IMR-90 (cell line): ENCODE results near the gene TSGA10IP. TPM values are rescaled to one million over a fixed set of nuclear protein-coding genes. Genes with fewer than 3 reads are reported as not detected.

Experiments
- ATAC-seq: fragments of 200-7000 bp; cut with Tn5 transposase; 2 replicates; pipeline ENCODE4 v1.9.1; 2020; ENCODE audit warnings: low read depth, mild to moderate bottlenecking, moderate library complexity
- BruUV-seq: library from RNA; stranded (reverse); fragments of 400-500 nt; replicated peaks from 2 replicates; lab custom pipeline; 2021; lab: Mats Ljungman, UMichigan
- CTCF ChIA-PET: fragments of 300-600 bp; formaldehyde crosslinking; extraction: SDS; loops from one replicate; lab custom pipeline; 2021; ENCODE audit warnings: antibody characterized with exemption; lab: Yijun Ruan, JAX
- POLR2A ChIA-PET: fragments of 300-600 bp; sonication (Branson Sonifier 250); formaldehyde crosslinking; loops from one replicate; lab custom pipeline; 2022; ENCODE audit warnings: antibody characterized with exemption; ENCODE audit not compliant: unreplicated experiment; lab: Charles Lee
- DNase-seq: peaks from one replicate; pipeline ENCODE4 v3.0.0; 2013
- H2AFZ ChIP-seq: replicated peaks from 2 replicates; pipeline ENCODE3; 2013; ENCODE audit warnings: low read length, mild to moderate bottlenecking; ENCODE audit not compliant: poor library complexity
- H2AK5ac ChIP-seq: 2 replicates; pipeline ENCODE4 v1.6.1; 2013; ENCODE audit warnings: low read depth, low read length, inconsistent platforms
- H2AK9ac ChIP-seq: replicated peaks from 2 replicates; pipeline ENCODE3; 2013; ENCODE audit warnings: mild to moderate bottlenecking, low read depth, low read length, moderate library complexity; ENCODE audit not compliant: poor library complexity
- H2BK120ac ChIP-seq: 2 replicates; pipeline ENCODE4 v1.6.1; 2013; ENCODE audit warnings: low read depth, low read length, inconsistent platforms
- H2BK15ac ChIP-seq: 3 replicates; pipeline ENCODE4 v1.6.1; 2013; ENCODE audit warnings: low read depth, low read length, inconsistent platforms
- H2BK20ac ChIP-seq: 2 replicates; pipeline ENCODE4 v1.6.1; 2013; ENCODE audit warnings: low read depth, mild to moderate bottlenecking, inconsistent platforms, low read length, moderate library complexity
- H2BK5ac ChIP-seq: 2 replicates; pipeline ENCODE4 v1.6.1; 2013; ENCODE audit warnings: mild to moderate bottlenecking, low read depth, low read length, inconsistent platforms; ENCODE audit not compliant: poor library complexity, severe bottlenecking
- H3K14ac ChIP-seq: replicated peaks from 2 replicates; pipeline ENCODE4 v1.6.1; 2013; ENCODE audit warnings: low read depth, low read length, inconsistent platforms
- H3K18ac ChIP-seq: 2 replicates; pipeline ENCODE4 v1.6.1; 2013; ENCODE audit warnings: low read depth, low read length, control low read depth
- H3K23ac ChIP-seq: 2 replicates; pipeline ENCODE4 v1.6.1; 2013; ENCODE audit warnings: low read depth, low read length, inconsistent platforms
- H3K27ac ChIP-seq: 2 replicates; pipeline ENCODE4 v1.5.1; 2013; ENCODE audit warnings: mild to moderate bottlenecking, control low read depth, low read length; ENCODE audit not compliant: insufficient read depth
- H3K27me3 ChIP-seq: 2 replicates; pipeline ENCODE4 v1.6.1; 2013; ENCODE audit warnings: low read length; ENCODE audit not compliant: control insufficient read depth, insufficient read depth
- H3K36me3 ChIP-seq: 2 replicates; pipeline ENCODE4 v1.6.1; 2013; ENCODE audit warnings: low read length, mixed read lengths; ENCODE audit not compliant: control insufficient read depth, insufficient read depth
- H3K4ac ChIP-seq: 2 replicates; pipeline ENCODE4 v1.6.1; 2013; ENCODE audit warnings: low read depth, low read length, inconsistent platforms
- H3K4me1 ChIP-seq: 2 replicates; pipeline ENCODE4 v1.6.1; 2013; ENCODE audit warnings: low read length, mixed read lengths; ENCODE audit not compliant: control insufficient read depth, insufficient read depth
- H3K4me2 ChIP-seq: 2 replicates; pipeline ENCODE4 v1.6.1; 2013; ENCODE audit warnings: low read depth, mild to moderate bottlenecking, control low read depth, low read length, moderate library complexity
- H3K4me3 ChIP-seq: 2 replicates; pipeline ENCODE4 v1.5.1; 2013; ENCODE audit warnings: low read depth, mild to moderate bottlenecking, control low read depth, low read length, moderate library complexity; ENCODE audit not compliant: insufficient read depth
- H3K56ac ChIP-seq: 2 replicates; pipeline ENCODE4 v1.6.1; 2013; ENCODE audit warnings: low read length, inconsistent platforms; ENCODE audit not compliant: insufficient read depth; ENCODE audit errors: extremely low read depth
- H3K79me1 ChIP-seq, 2 experiments: 2 replicates each; pipeline ENCODE4 v1.6.1; 2013; ENCODE audit warnings: low read length in 2 of 2, inconsistent platforms in 1 of 2, low read depth in 1 of 2
- H3K9ac ChIP-seq: 2 replicates; pipeline ENCODE4 v1.6.1; 2013; ENCODE audit warnings: low read depth, low read length, control low read depth
- H3K9me1 ChIP-seq: 2 replicates; pipeline ENCODE4 v1.6.1; 2013; ENCODE audit warnings: low read length, inconsistent platforms; ENCODE audit not compliant: insufficient read depth
- H3K9me3 ChIP-seq: 2 replicates; pipeline ENCODE4 v1.6.1; 2013; ENCODE audit warnings: low read length; ENCODE audit not compliant: control insufficient read depth, insufficient read depth
- H4K20me1 ChIP-seq: 2 replicates; pipeline ENCODE4 v1.6.1; 2013; ENCODE audit warnings: low read length, inconsistent platforms; ENCODE audit not compliant: insufficient read depth
- H4K5ac ChIP-seq: 2 replicates; pipeline ENCODE4 v1.6.1; 2013; ENCODE audit warnings: mild to moderate bottlenecking, low read depth, low read length, control low read depth
- H4K8ac ChIP-seq, 2 experiments: 2 replicates each; pipeline ENCODE4 v1.6.1; 2013; ENCODE audit warnings: low read depth in 2 of 2, low read length in 2 of 2, control low read depth in 1 of 2, inconsistent platforms in 1 of 2
- H4K91ac ChIP-seq: 2 replicates; pipeline ENCODE4 v1.6.1; 2013; ENCODE audit warnings: low read depth, low read length, inconsistent platforms; ENCODE audit not compliant: insufficient read depth
- BHLHE40 ChIP-seq: fragments of 150-350 bp; IDR thresholded peaks from 2 replicates; pipeline ENCODE4 v1.6.1; 2016; ENCODE audit warnings: mild to moderate bottlenecking, low read depth, low read length
- CEBPB ChIP-seq: IDR thresholded peaks from 2 replicates; pipeline ENCODE4 v1.6.1; 2012; ENCODE audit warnings: low read depth, low read length, improper control_type of control experiment
- CHD1 ChIP-seq: IDR thresholded peaks from 2 replicates; pipeline ENCODE4 v1.6.1; 2012; ENCODE audit warnings: low read depth, low read length, improper control_type of control experiment
- CTCF ChIP-seq: conservative IDR thresholded peaks from 2 replicates; pipeline ENCODE4 v1.5.1; 2012; ENCODE audit warnings: mild to moderate bottlenecking, low read depth, low read length, improper control_type of control experiment
- ELK1 ChIP-seq: fragments of 150-350 bp; IDR thresholded peaks from 2 replicates; pipeline ENCODE4 v1.6.1; 2016; ENCODE audit warnings: low read depth, mild to moderate bottlenecking, low read length, moderate library complexity, borderline replicate concordance
- FOS ChIP-seq: fragments of 150-350 bp; IDR thresholded peaks from 2 replicates; pipeline ENCODE4 v1.6.1; 2016; ENCODE audit warnings: low read depth, low read length
- MAFK ChIP-seq: IDR thresholded peaks from 2 replicates; pipeline ENCODE4 v1.6.1; 2012; ENCODE audit warnings: low read depth, low read length, improper control_type of control experiment
- MAZ ChIP-seq: IDR thresholded peaks from 2 replicates; pipeline ENCODE4 v1.6.1; 2012; ENCODE audit warnings: low read depth, mild to moderate bottlenecking, low read length, improper control_type of control experiment, moderate library complexity, borderline replicate concordance
- MXI1 ChIP-seq: IDR thresholded peaks from 2 replicates; pipeline ENCODE4 v1.6.1; 2012; ENCODE audit warnings: low read depth, mild to moderate bottlenecking, low read length, moderate library complexity, borderline replicate concordance
- NFE2L2 ChIP-seq: fragments of 150-350 bp; IDR thresholded peaks from 2 replicates; pipeline ENCODE4 v1.6.1; 2016; ENCODE audit warnings: low read depth, mild to moderate bottlenecking, low read length
- POLR2A ChIP-seq: IDR thresholded peaks from 2 replicates; pipeline ENCODE4 v1.6.1; 2012; ENCODE audit warnings: mild to moderate bottlenecking, low read depth, low read length
- RAD21 ChIP-seq: IDR thresholded peaks from 2 replicates; pipeline ENCODE4 v1.6.1; 2012; ENCODE audit warnings: low read length, improper control_type of control experiment
- RCOR1 ChIP-seq: IDR thresholded peaks from 2 replicates; pipeline ENCODE4 v1.6.1; 2012; ENCODE audit warnings: mild to moderate bottlenecking, low read length, improper control_type of control experiment; ENCODE audit not compliant: insufficient replicate concordance
- RFX5 ChIP-seq: IDR thresholded peaks from 2 replicates; pipeline ENCODE4 v1.8.0; 2012; ENCODE audit warnings: low read depth, mild to moderate bottlenecking, low read length, moderate library complexity
- SMC3 ChIP-seq: fragments of 150-350 bp; IDR thresholded peaks from 2 replicates; pipeline ENCODE4 v1.6.1; 2016; ENCODE audit warnings: low read depth, mild to moderate bottlenecking, antibody characterized with exemption, low read length, moderate library complexity
- USF2 ChIP-seq: fragments of 150-350 bp; IDR thresholded peaks from 2 replicates; pipeline ENCODE4 v1.6.1; 2017; ENCODE audit warnings: mild to moderate bottlenecking, antibody characterized with exemption, low read length, low read depth
- WGBS, 2 experiments: methylation state at CpG; one replicate each; pipeline versions ENCODE4 v1.1.5 to v1.1.7; 2013; ENCODE audit warnings: missing lambda C conversion rate in 2 of 2; ENCODE audit not compliant: insufficient read length in 1 of 2; ENCODE audit errors: extremely low coverage in 2 of 2; 5-methylcytosine and 5-hydroxymethylcytosine counted together
- dilution Hi-C: fragments of 300-500 bp; cut with HindIII; formaldehyde crosslinking; loops from one replicate; pipeline ENCODE4 v1.14.3; 2018; ENCODE audit warnings: low sequenced_read_pairs; ENCODE audit not compliant: unreplicated experiment
- in situ Hi-C: fragments of 300-500 bp; cut with MboI; formaldehyde crosslinking; loops from 3 replicates; pipeline ENCODE4 v1.14.3; 2019; ENCODE audit warnings: low sequenced_read_pairs, inconsistent platforms, mixed read lengths
- intact Hi-C: fragments of 100-400 bp; cut with micrococcal nuclease; formaldehyde crosslinking; loops from 2 replicates; pipeline ENCODE4 v1.10.0; 2022
- polyA plus RNA-seq, 3 experiments: library from polyadenylated mRNA; depleted of rRNA; stranded (reverse); fragments of >200 nt; gene quantifications; 2 replicates each; pipeline ENCODE4 v1.2.3, GENCODE V29; 2012; ENCODE audit warnings: low replicate concordance in 1 of 3
- total RNA-seq: library from RNA; depleted of rRNA; stranded (reverse); fragments of >200 nt; gene quantifications from 2 replicates; pipeline ENCODE4 v1.2.3, GENCODE V29; 2012

Gene TSGA10IP
- total and polyA plus RNA-seq, 2 of the 4 experiments (the other 2 are of a cell fraction) = 0.21 TPM; not detected in 1

GRCh38 chr11:65979261-65979759, 34.0 kb downstream of the TSGA10IP start:
- Histone ChIP-seq H4K8ac (no peak overlapping the region), H3K14ac (no peak overlapping the region), H3K79me1 (peaks cover 0 to 5% of the 10 kb centered on the region in 2 experiments; a peak in 1 of 4 replicates), H3K18ac (no peak overlapping the region), H3K27me3 (no peaks in the 10 kb centered on the region), H2BK120ac (no peak overlapping the region), H3K36me3 (peaks cover 44% of the 10 kb centered on the region), H4K20me1 (no peaks in the 10 kb centered on the region), H2BK20ac (no peak overlapping the region), H4K91ac (no peak overlapping the region), H2BK15ac (no peak overlapping the region), H3K9me3 (no peaks in the 10 kb centered on the region), H3K9ac (no peak overlapping the region), H2BK5ac (no peak overlapping the region), H3K4me2 (no peak overlapping the region), H3K4ac (no peak overlapping the region), H3K23ac (no peak overlapping the region), H3K56ac (no peak overlapping the region), H3K4me1 (no peaks in the 10 kb centered on the region), H3K27ac (no peak overlapping the region), H4K5ac (no peak overlapping the region), H2AK9ac (no peak overlapping the region), H2AFZ (no peak overlapping the region), H3K4me3 (no peak overlapping the region), H2AK5ac (no peak overlapping the region), H3K9me1 (no peaks in the 10 kb centered on the region)
- intact Hi-C loops (no loop called here), dilution Hi-C loops (no loop called here), in situ Hi-C loops (no loop called here)
- ChIA-PET CTCF (no interaction called here), POLR2A (no interaction called here)
- ATAC-seq (no peak), DNase-seq (no peak)
- WGBS, 2 experiments = 100% methylated on average over 1 of the region's 10 CpGs; no CpG with 5 or more reads in 1 of the 2 experiments
- TF ChIP-seq USF2 (no peak), MAZ (no peak), RFX5 (no peak), SMC3 (no peak), RCOR1 (no peak), CTCF (no peak), MXI1 (no peak), MAFK (no peak), ELK1 (no peak), RAD21 (no peak), BHLHE40 (no peak), CEBPB (no peak), POLR2A (no peak), NFE2L2 (no peak), CHD1 (no peak), FOS (no peak)
- no TSS peak for BruUV-seq
